GM18526 (cell line): Measurements from ENCODE around the gene SLC38A11.

ENCODE experiments used
- POLR2A ChIP-seq: IDR thresholded peaks from 3 replicates; pipeline ENCODE4 v1.6.1; 2011; ENCODE audit not compliant: insufficient read length; ENCODE audit errors: extremely low read depth

SLC38A11 gene

GRCh38 chr2:164954954-164955701, at the start of gene SLC38A11:
Gene SLC38A11, minus strand, starts transcription at chr2:164955525. Its CDS starts 278 bp downstream, at chr2:164955247.
- TF ChIP-seq POLR2A: no peak

DNA sequence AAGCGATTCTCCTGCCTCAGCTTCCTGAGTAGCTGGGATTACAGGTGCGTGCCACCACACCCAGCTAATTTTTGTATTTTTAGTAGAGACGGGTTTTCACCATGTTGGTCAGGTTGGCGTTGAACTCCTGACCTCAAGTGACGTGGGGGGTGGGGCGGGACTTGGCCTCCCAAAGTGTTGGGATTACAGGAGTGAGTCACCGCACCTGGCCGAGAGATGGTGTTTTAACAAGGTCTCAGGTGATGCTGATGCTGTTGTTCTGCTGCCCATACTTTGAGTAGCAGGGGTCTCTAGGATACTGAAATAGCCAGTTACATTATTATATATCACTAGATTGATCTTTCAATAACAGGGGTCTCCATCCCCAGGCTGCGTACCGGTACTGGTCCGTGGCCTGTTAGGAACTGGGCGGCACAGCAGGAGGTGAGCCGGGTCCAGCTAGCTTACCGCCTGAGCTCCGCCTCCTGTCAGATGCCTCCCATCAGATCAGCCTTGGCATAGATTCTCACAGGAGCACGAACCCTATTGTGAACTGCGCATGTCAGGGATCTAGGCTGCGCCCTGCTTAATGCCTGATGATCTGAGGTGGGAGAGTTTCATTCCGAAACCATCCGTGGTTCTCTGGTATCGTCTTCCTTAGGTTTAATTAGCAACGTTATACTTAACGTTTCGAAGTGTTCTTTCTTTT, 48.3 kb upstream of the SLC38A11 start:
- TF ChIP-seq POLR2A: no peak

- no peak for TF ChIP-seq POLR2A
Measured at GRCh38 chr2:165002638-165003037, 47.3 kb upstream of the SLC38A11 start.

GRCh38 chr2:164993287-164994016, 38.1 kb upstream of the SLC38A11 start:
- no peak for TF ChIP-seq POLR2A

DNA sequence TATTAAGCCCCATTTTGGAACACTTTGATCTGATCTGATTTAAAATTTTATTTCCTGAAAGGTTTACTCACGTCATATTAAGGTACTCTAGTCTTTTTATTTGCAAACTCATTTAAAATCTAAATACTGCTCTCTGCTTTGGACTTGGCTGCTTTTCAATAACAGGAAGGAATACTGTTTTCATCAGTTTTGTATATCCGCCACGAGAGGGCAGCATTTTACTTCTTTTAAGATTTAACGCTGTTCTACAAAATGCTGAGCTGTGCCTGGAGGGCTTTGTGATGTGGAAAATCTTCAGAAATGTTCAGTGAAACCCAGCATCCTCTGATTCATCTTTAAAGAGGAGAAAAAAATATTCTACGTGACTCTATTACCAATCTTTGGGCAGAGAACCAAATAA, 37.5 kb upstream of the SLC38A11 start:
- TF ChIP-seq POLR2A: no peak

DNA sequence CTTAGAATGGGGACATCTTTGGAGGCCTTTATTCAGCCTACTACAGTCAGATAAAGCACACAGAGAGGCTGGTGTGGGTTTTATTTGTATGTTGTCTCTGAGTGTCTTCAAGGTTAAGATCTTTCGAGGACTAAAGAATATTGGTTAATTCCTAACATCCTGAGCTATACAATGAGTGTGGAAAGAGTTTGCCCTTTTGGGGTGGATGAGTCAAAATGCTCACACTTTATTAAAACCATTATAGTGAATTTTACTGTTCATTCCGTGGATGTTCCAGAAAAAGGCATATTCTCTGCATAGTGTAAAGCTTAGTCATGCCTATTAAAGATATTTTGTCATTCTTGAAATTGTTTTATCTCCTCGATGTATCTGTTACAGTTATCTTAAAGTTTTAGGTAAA, 29.1 kb upstream of the SLC38A11 start:
- no peak for TF ChIP-seq POLR2A

GRCh38 chr2:164981217-164981990, 26.1 kb upstream of the SLC38A11 start:
- TF ChIP-seq POLR2A: no peak

DNA sequence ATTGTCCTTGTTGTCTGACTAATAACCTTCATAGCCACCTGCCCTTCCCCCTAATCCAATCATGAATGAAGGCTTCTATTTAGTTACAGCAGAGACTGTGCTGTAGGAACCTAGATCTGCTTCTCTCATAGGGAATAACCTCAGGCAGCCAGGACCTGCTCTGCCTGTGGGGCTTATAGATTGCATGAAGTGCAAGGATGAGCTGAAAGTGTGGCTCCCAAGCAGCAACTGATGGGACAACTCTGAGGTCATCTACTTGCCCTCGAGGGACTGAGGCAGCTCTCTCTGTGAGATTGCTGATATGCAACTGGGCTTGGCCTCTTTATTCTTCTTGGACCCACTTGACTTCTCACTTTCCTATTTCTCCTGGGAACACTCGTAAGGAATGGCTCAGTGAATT, 23.8 kb upstream of the SLC38A11 start:
- TF ChIP-seq POLR2A: no peak

DNA sequence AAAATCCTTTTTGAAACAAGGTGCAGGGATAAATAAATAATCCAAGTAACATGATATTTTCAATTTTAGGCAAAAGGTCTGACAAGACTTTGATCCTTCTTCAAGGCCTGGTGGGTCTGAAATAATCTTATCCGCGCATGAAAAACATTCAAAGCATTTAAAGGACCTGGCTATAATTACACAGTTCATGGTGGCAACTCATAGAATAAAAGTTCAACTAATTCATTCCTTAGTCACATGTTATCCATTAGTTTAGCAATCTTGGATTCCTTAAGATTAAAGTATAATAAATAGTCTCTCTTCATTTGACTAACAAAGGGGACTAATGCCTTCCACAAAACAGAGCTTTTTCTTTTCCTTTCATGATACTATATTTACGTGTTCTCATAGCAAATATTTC, 21.0 kb upstream of the SLC38A11 start:
- no peak for TF ChIP-seq POLR2A

- TF ChIP-seq POLR2A: no peak
Measured at GRCh38 chr2:164975891-164976290, 20.6 kb upstream of the SLC38A11 start.

DNA sequence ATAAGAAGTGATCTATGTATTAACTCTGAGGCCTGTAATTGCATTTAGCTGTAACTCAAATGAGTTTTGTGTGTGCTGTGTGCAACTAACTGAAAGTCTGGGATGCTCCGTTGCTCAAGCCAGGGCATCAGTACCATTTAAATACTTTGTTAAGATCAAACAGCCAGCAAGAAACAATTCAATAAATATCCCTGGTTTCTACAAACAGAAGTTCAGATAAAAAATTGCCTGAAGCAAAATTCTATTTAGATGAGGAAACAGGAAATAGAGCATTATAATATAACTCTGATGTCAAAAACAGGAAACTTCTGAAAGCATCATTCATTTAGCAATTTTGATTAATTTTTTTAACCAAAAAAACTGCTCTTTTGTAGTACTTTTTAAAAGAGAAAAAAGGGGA, 18.9 kb upstream of the SLC38A11 start:
- TF ChIP-seq POLR2A: no peak

DNA sequence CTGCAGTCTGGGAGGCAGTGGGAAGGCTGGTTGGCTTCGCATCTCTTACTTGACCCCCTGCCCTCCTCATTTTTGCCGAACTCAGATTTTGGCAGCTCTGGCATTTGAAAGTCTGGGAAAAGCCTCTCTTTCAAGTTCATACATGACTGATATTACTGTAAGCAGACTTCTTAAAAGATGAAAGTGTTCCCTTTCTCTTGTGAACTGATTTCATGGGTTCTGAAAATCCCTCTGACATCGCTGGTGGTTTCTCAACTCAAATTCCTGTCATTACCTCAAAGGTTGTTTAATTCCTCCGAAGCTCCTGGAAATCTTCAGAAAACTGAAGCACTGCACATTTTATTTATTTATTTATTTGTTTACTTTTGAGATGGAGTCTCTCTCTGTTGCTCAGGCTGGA, 16.9 kb upstream of the SLC38A11 start:
- TF ChIP-seq POLR2A: no peak

- TF ChIP-seq POLR2A: no peak
Measured at GRCh38 chr2:164969909-164970690, 14.8 kb upstream of the SLC38A11 start.

GRCh38 chr2:164967781-164968228, 12.5 kb upstream of the SLC38A11 start:
- TF ChIP-seq POLR2A: no peak
